Measurements from ENCODE around the gene SLC46A1. TPM values are rescaled to one million over a fixed set of nuclear protein-coding genes. Genes with fewer than 3 reads are reported as not detected.
A peak's percentile ranks its signal among the peaks of the same experiment; 100 is the strongest.

SLC46A1 gene
- total RNA-seq, 5 donors from 2014 or later (not counting 1 experiment from before 2014, with no cell fraction given) = 0.93 to 2.7 (median 2.5) TPM

DNA sequence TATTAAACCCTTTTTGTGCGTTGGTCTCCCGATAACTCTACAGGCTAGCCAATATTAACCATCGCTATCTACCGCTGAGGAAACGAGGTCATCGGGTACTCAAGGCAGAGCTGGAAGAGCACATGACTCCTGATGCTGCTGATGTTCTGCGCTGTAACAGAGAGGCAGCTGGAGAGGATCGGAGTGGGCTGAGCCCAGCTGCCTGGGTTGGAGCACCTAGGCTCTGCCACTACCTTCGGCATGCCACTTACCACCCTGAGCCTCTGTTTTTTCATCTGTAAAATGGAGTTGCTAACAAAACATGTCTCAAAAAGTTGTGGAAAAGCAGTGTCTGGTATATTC is 432 bp upstream of the SLC46A1 start:
- ATAC-seq (replicated peaks in 1 of 4) (peak; percentile 14 to 30 (median 20)), DNase-seq (no peak)
- Mint-ChIP-seq H3K9me3 (no peaks in the 10 kb centered on the region), H3K4me1 (peaks cover 5 to 16% (median 12%) of the 10 kb centered on the region in 3 donors), H3K36me3 (no peaks in the 10 kb centered on the region), H3K27ac (peak overlapping the region in 1 of 2 donors; percentile 5), H3K4me3 (peak overlapping the region; percentile 74 to 76 (median 75)), H3K27me3 (peaks cover 14 to 15% of the 10 kb centered on the region in 2 donors)
- Histone ChIP-seq H3K9me3 (no peaks in the 10 kb centered on the region), H3K4me1 (ENCODE audit: control insufficient read depth in 1 of 2, extremely low read depth in 1 of 2, insufficient read depth in 2 of 2, low read length in 2 of 2) (peaks cover 0 to 16% of the 10 kb centered on the region in 2 experiments), H3K4me3 (ENCODE audit: control insufficient read depth in 1 of 2, extremely low read depth in 1 of 2, low read length in 1 of 2) (peak overlapping the region in 1 of 2 donors; percentile 55), H3K27ac (ENCODE audit: low read length) (no peak overlapping the region), H3K27me3 (replicated peaks in 1 of 2; ENCODE audit: control insufficient read depth in 2 of 2, extremely low read depth in 1 of 2, insufficient read depth in 2 of 2, low read length in 1 of 2) (peaks cover 0 to 20% of the 10 kb centered on the region in 2 experiments), H3K36me3 (ENCODE audit: control insufficient read depth in 2 of 2, extremely low read depth in 1 of 2, insufficient read depth in 1 of 2, low read length in 1 of 2) (no peaks in the 10 kb centered on the region)
- ChIA-PET POLR2A (no interaction called here), CTCF (interaction anchor here in 1 of 2 donors (0.9 kb wide), 1 partner anchor 10 kb away, joined by 3 read pairs; no protein-coding TSS in a partner anchor)
- WGBS (ENCODE audit: insufficient coverage) = 47% methylated on average over 8 of the region's 9 CpGs

DNA sequence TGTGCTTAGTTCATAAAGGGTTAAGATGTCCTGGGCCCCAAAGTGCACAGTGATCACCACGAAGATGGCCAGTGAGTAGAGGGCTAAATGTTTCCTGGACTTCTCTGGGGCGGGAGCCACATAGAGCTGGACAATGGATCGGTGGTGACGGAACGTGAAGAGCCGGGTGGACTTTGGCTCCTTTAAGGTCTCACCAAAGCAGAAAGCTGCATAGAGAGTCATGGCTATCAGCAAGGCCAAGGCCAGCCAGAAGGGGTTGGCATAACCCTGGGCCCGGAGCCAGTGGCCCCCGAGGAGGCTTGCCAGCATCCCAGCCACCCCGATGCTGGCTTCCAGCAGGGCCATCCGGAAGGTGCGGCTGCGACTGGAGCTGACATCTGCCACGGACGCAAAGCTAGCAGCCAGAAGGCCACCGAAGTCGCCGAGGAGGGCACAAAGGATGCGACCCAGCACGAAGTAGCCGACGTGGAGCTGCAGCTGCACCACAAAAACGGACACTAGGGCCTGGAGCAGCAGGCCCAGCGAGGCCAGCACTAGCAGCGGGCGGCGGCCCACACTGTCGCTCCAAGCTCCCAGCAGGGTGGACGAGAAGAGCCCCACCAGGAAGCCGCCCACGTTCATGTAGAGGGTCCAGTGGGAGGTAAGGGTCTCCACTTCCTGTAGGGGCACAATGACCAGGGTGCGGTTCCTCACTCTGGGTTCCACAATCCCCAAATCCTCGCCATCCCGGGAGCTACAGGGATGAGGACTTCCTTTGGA is 1.0 kb downstream of the SLC46A1 start:
- Histone ChIP-seq H3K36me3 (ENCODE audit: control insufficient read depth in 2 of 2, extremely low read depth in 1 of 2, insufficient read depth in 1 of 2, low read length in 1 of 2) (no peaks in the 10 kb centered on the region), H3K27ac (ENCODE audit: low read length) (no peak overlapping the region), H3K4me3 (ENCODE audit: control insufficient read depth in 1 of 2, extremely low read depth in 1 of 2, low read length in 1 of 2) (peak overlapping the region in 1 of 2 donors; percentile 55), H3K4me1 (ENCODE audit: control insufficient read depth in 1 of 2, extremely low read depth in 1 of 2, insufficient read depth in 2 of 2, low read length in 2 of 2) (peaks cover 0 to 16% of the 10 kb centered on the region in 2 experiments), H3K9me3 (no peaks in the 10 kb centered on the region), H3K27me3 (replicated peaks in 1 of 2; ENCODE audit: control insufficient read depth in 2 of 2, extremely low read depth in 1 of 2, insufficient read depth in 2 of 2, low read length in 1 of 2) (peaks cover 0 to 20% of the 10 kb centered on the region in 2 experiments)
- H3K4me3 Mint-ChIP-seq = peak overlapping the region; percentile 68 to 75 (median 72)
- DNase-seq (no peak), ATAC-seq (replicated peaks in 1 of 4) (no peak)
- peaks cover 11 to 15% of the 10 kb centered on the region in 2 donors for H3K27me3 Mint-ChIP-seq
- no peaks in the 10 kb centered on the region for H3K36me3 Mint-ChIP-seq
- H3K9me3 Mint-ChIP-seq = no peaks in the 10 kb centered on the region
- POLR2A ChIA-PET = no interaction called here
- CTCF ChIA-PET = interaction anchor here in 1 of 2 donors (0.5 kb wide), 1 partner anchor 13 kb away, joined by 3 read pairs; no protein-coding TSS in a partner anchor
- WGBS (ENCODE audit: insufficient coverage) = 94% methylated on average over 23 of the region's 33 CpGs
- no peak overlapping the region for H3K27ac Mint-ChIP-seq
- H3K4me1 Mint-ChIP-seq = peaks cover 5 to 16% (median 12%) of the 10 kb centered on the region in 3 donors

DNA sequence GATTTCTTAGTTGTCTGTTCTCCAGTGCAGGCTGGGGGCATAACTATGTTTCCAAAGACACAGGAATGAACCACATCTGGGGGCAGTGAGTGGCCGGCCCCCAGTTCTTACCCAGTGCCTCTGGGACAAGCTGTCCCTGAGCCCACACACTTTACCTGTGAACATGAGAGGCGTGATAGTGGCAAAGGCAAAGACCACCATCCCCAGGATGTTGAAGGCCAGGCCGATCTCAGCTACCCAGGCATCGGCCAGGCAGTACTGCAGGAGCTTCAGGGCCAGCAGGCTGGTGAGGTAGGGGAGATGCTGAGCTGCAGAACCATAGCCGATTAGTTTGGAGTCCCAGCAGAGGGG is 1.6 kb downstream of the SLC46A1 start:
- Histone ChIP-seq H3K27me3 (replicated peaks in 1 of 2; ENCODE audit: control insufficient read depth in 2 of 2, extremely low read depth in 1 of 2, insufficient read depth in 2 of 2, low read length in 1 of 2) (peaks cover 0 to 20% of the 10 kb centered on the region in 2 experiments), H3K36me3 (ENCODE audit: control insufficient read depth in 2 of 2, extremely low read depth in 1 of 2, insufficient read depth in 1 of 2, low read length in 1 of 2) (no peaks in the 10 kb centered on the region), H3K4me3 (ENCODE audit: control insufficient read depth in 1 of 2, extremely low read depth in 1 of 2, low read length in 1 of 2) (no peak overlapping the region), H3K4me1 (ENCODE audit: control insufficient read depth in 1 of 2, extremely low read depth in 1 of 2, insufficient read depth in 2 of 2, low read length in 2 of 2) (peaks cover 0 to 16% of the 10 kb centered on the region in 2 experiments), H3K9me3 (no peaks in the 10 kb centered on the region), H3K27ac (ENCODE audit: low read length) (no peak overlapping the region)
- Mint-ChIP-seq H3K9me3 (no peaks in the 10 kb centered on the region), H3K4me1 (peaks cover 5 to 16% (median 12%) of the 10 kb centered on the region in 3 donors), H3K4me3 (peak overlapping the region; percentile 47 to 75 (median 57)), H3K36me3 (no peaks in the 10 kb centered on the region), H3K27me3 (peaks cover 11 to 12% of the 10 kb centered on the region in 2 donors), H3K27ac (no peak overlapping the region)
- ATAC-seq (replicated peaks in 1 of 4) (no peak), DNase-seq (no peak)
- ChIA-PET POLR2A (no interaction called here), CTCF (interaction anchor here in 1 of 2 donors (0.5 kb wide), 1 partner anchor 13 kb away, joined by 3 read pairs; no protein-coding TSS in a partner anchor)
- WGBS (ENCODE audit: insufficient coverage) = 94% methylated on average over 5 of the region's 5 CpGs

DNA sequence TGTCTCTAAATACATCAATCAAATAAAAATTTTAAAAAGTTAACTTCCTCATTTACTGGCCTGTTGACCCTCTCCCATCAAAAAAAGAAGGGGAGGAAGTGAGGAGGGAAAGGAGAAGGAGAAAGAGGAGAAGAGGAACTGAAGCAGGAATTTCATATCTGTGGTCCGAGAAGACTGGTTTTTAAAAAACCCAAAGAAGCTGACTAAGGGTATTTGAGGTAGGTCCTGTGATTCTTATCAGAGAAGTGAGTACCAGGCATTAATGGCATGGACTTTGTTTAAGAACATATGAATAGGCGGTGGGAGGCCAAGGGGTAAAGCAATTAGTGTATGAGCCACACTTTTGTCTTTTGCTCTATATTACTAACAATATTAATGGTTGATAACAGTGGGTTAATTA is 2.0 kb downstream of the SLC46A1 start:
- Histone ChIP-seq H3K9me3 (no peaks in the 10 kb centered on the region), H3K4me1 (ENCODE audit: control insufficient read depth in 1 of 2, extremely low read depth in 1 of 2, insufficient read depth in 2 of 2, low read length in 2 of 2) (peaks cover 0 to 16% of the 10 kb centered on the region in 2 experiments), H3K4me3 (ENCODE audit: control insufficient read depth in 1 of 2, extremely low read depth in 1 of 2, low read length in 1 of 2) (no peak overlapping the region), H3K27ac (ENCODE audit: low read length) (no peak overlapping the region), H3K27me3 (replicated peaks in 1 of 2; ENCODE audit: control insufficient read depth in 2 of 2, extremely low read depth in 1 of 2, insufficient read depth in 2 of 2, low read length in 1 of 2) (peaks cover 0 to 20% of the 10 kb centered on the region in 2 experiments), H3K36me3 (ENCODE audit: control insufficient read depth in 2 of 2, extremely low read depth in 1 of 2, insufficient read depth in 1 of 2, low read length in 1 of 2) (no peaks in the 10 kb centered on the region)
- Mint-ChIP-seq H3K27ac (no peak overlapping the region), H3K4me3 (peak overlapping the region in 2 of 3 donors; percentile 57 to 75), H3K9me3 (no peaks in the 10 kb centered on the region), H3K36me3 (no peaks in the 10 kb centered on the region), H3K4me1 (peaks cover 5 to 16% (median 12%) of the 10 kb centered on the region in 3 donors), H3K27me3 (peaks cover 11% of the 10 kb centered on the region in 2 donors)
- ChIA-PET POLR2A (no interaction called here), CTCF (no interaction called here)
- 75% methylated on average over 1 of the region's 2 CpGs for WGBS (ENCODE audit: insufficient coverage)
- DNase-seq (no peak), ATAC-seq (replicated peaks in 1 of 4) (no peak)

DNA sequence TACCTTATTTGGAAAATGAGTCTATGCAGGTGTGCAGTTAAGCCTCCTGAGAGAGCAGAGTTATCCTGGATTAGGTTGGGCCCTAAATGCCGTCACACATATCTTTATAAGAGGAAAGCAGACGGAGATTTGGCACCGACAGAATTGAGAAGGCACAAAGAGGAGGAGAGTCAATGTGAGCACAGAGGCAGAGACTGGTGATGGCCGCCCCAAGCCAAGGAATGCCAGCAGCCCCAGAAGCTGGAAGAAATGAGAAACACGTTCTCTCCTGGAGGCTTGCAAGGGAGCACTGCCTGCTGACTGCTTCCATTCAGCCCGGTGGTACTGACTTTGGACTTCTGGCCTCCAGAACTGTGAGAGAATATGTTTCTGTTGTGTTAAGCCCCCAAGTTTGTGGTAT is 3.2 kb downstream of the SLC46A1 start:
- Mint-ChIP-seq H3K36me3 (no peaks in the 10 kb centered on the region), H3K4me3 (no peak overlapping the region), H3K27ac (no peak overlapping the region), H3K27me3 (peaks cover 4% of the 10 kb centered on the region in 2 donors), H3K4me1 (peaks cover 5 to 16% (median 12%) of the 10 kb centered on the region in 3 donors), H3K9me3 (no peaks in the 10 kb centered on the region)
- CTCF ChIA-PET = no interaction called here
- no peaks in the 10 kb centered on the region for H3K9me3 ChIP-seq
- H3K27ac ChIP-seq (ENCODE audit: low read length) = no peak overlapping the region
- POLR2A ChIA-PET = no interaction called here
- no peak overlapping the region for H3K4me3 ChIP-seq (ENCODE audit: control insufficient read depth in 1 of 2, extremely low read depth in 1 of 2, low read length in 1 of 2)
- H3K4me1 ChIP-seq (ENCODE audit: control insufficient read depth in 1 of 2, extremely low read depth in 1 of 2, insufficient read depth in 2 of 2, low read length in 2 of 2) = peaks cover 0 to 16% of the 10 kb centered on the region in 2 experiments
- H3K36me3 ChIP-seq (ENCODE audit: control insufficient read depth in 2 of 2, extremely low read depth in 1 of 2, insufficient read depth in 1 of 2, low read length in 1 of 2) = no peaks in the 10 kb centered on the region
- ATAC-seq (replicated peaks in 1 of 4) (no peak), DNase-seq (no peak)
- peaks cover 0 to 16% of the 10 kb centered on the region in 2 experiments for H3K27me3 ChIP-seq (replicated peaks in 1 of 2; ENCODE audit: control insufficient read depth in 2 of 2, extremely low read depth in 1 of 2, insufficient read depth in 2 of 2, low read length in 1 of 2)
- WGBS (ENCODE audit: insufficient coverage) = 95% methylated on average over 5 of the region's 6 CpGs

DNA sequence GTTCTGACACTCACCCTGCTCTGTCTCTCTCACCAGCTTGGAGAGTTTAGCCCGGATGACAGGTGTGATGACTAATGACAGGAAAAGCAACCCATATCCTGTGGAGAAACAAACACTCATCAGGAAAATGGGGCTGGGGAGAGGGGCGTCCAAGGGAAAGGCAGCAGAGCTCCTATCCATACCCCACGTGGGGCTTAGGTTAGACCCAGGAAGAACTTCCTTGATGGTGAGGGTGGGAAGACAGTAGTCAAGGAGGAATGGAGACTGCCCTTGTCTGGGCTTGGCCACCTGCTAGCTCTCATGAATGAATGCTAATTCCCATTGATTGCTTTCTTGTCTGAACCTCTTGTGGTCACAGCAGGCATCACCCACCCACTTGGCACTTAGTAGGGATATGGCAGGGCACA is 3.8 kb downstream of the SLC46A1 start:
- CTCF ChIA-PET = no interaction called here

More for the DNA sequence above, 3.8 kb downstream of the SLC46A1 start:
- peaks cover 5 to 16% (median 12%) of the 10 kb centered on the region in 3 donors for H3K4me1 Mint-ChIP-seq
- Histone ChIP-seq H3K36me3 (ENCODE audit: control insufficient read depth in 2 of 2, extremely low read depth in 1 of 2, insufficient read depth in 1 of 2, low read length in 1 of 2) (no peaks in the 10 kb centered on the region), H3K9me3 (no peaks in the 10 kb centered on the region), H3K4me1 (ENCODE audit: control insufficient read depth in 1 of 2, extremely low read depth in 1 of 2, insufficient read depth in 2 of 2, low read length in 2 of 2) (peaks cover 0 to 16% of the 10 kb centered on the region in 2 experiments), H3K4me3 (ENCODE audit: control insufficient read depth in 1 of 2, extremely low read depth in 1 of 2, low read length in 1 of 2) (no peak overlapping the region), H3K27me3 (replicated peaks in 1 of 2; ENCODE audit: control insufficient read depth in 2 of 2, extremely low read depth in 1 of 2, insufficient read depth in 2 of 2, low read length in 1 of 2) (peaks cover 0 to 9% of the 10 kb centered on the region in 2 experiments), H3K27ac (ENCODE audit: low read length) (no peak overlapping the region)
- H3K36me3 Mint-ChIP-seq = peaks cover 2% of the 10 kb centered on the region
- WGBS (ENCODE audit: insufficient coverage) = no CpG with 5 or more reads among the region's 3 CpGs
- ATAC-seq (replicated peaks in 1 of 4) = no peak
- POLR2A ChIA-PET = no interaction called here
- H3K9me3 Mint-ChIP-seq = no peaks in the 10 kb centered on the region
- H3K4me3 Mint-ChIP-seq = no peak overlapping the region
- H3K27ac Mint-ChIP-seq = peak overlapping the region; percentile 27 to 58
- DNase-seq = no peak
- H3K27me3 Mint-ChIP-seq = peaks cover 1 to 4% of the 10 kb centered on the region in 2 donors

All from T-cell (primary cell).